ENCODE results near the gene PCAT6.

GRCh38 chr1:202800742-202801141 lies 10.0 kb upstream of the PCAT6 start:
- TF ChIP-seq CTCF (IDR thresholded peaks at IDR 0.05) = no peak
- TF ChIP-seq POLR2A (IDR thresholded peaks at IDR 0.05) = no peak
